Peyer's patch (tissue), 4 donors: ENCODE results near the gene LYZL1.

Experiments used
- CTCF ChIP-seq, 6 experiments: fragments of 450-650 bp in 4 of 6; fragments of 200-600 bp in 2 of 6; sonication (generic) in 1 of 6; IDR thresholded peaks; one replicate each; pipeline ENCODE4 v1.5.1; 2017 to 2019; ENCODE audit warnings: antibody characterized with exemption in 6 of 6, mild to moderate bottlenecking in 3 of 6, moderate library complexity in 1 of 6
- POLR2A ChIP-seq, 2 donors: fragments of 450-650 bp; IDR thresholded peaks; one replicate each; pipeline ENCODE4 v1.5.1; 2017; ENCODE audit warnings: antibody characterized with exemption in 2 of 2, mild to moderate bottlenecking in 2 of 2, moderate library complexity in 2 of 2

- TF ChIP-seq POLR2A (IDR thresholded peaks at IDR 0.05) (no peak), CTCF (IDR thresholded peaks at IDR 0.05) (no peak)
Measured at GRCh38 chr10:29319205-29319781, 30.4 kb downstream of the LYZL1 start.
